SK-N-SH treated with all-trans-retinoic acid at 6 μM for 48 hours (cell line): ENCODE results near the gene LVRN.

Experiments
- ATAC-seq: fragments of 200-7000 bp; cut with Tn5 transposase; 3 replicates; pipeline ENCODE4 v1.9.1; 2020; ENCODE audit warnings: mild to moderate bottlenecking, moderate library complexity
- BACH2 ChIP-seq: fragments of 250-450 bp; sonication (Bioruptor Pico); IDR thresholded peaks from 2 replicates; pipeline ENCODE4 v1.9.0; 2021; ENCODE audit warnings: mild to moderate bottlenecking, borderline replicate concordance
- CREB5 ChIP-seq: fragments of 250-450 bp; sonication (Bioruptor Pico); IDR thresholded peaks from 2 replicates; pipeline ENCODE4 v1.5.1; 2020; ENCODE audit warnings: low read depth, mild to moderate bottlenecking, moderate library complexity
- CSDC2 ChIP-seq: fragments of 250-450 bp; sonication (Bioruptor Pico); IDR thresholded peaks from 2 replicates; pipeline ENCODE4 v1.5.0; 2020; ENCODE audit warnings: mild to moderate bottlenecking, moderate library complexity
- CSRNP3 ChIP-seq: fragments of 250-450 bp; sonication (Bioruptor Pico); IDR thresholded peaks from 2 replicates; pipeline ENCODE4 v1.5.1; 2021; ENCODE audit warnings: mild to moderate bottlenecking, moderate library complexity
- GLIS3 ChIP-seq: fragments of 250-450 bp; sonication (Bioruptor Pico); IDR thresholded peaks from 2 replicates; pipeline ENCODE4 v1.5.0; 2020; ENCODE audit warnings: mild to moderate bottlenecking, moderate library complexity
- ISL1 ChIP-seq: fragments of 250-450 bp; sonication (Bioruptor Pico); IDR thresholded peaks from 2 replicates; pipeline ENCODE4 v2.1.2; 2022; ENCODE audit warnings: mild to moderate bottlenecking, moderate library complexity
- POU6F1 ChIP-seq: fragments of 250-450 bp; sonication (Bioruptor Pico); IDR thresholded peaks from 2 replicates; pipeline ENCODE4 v1.8.0; 2021; ENCODE audit warnings: low read depth, mild to moderate bottlenecking, moderate library complexity, borderline replicate concordance
- PPARA ChIP-seq: fragments of 250-450 bp; sonication (Bioruptor Pico); IDR thresholded peaks from 2 replicates; pipeline ENCODE4 v1.5.0; 2020; ENCODE audit warnings: mild to moderate bottlenecking, borderline replicate concordance
- RARB ChIP-seq: fragments of 250-450 bp; sonication (Bioruptor Pico); IDR thresholded peaks from 2 replicates; pipeline ENCODE4 v1.8.0; 2021; ENCODE audit warnings: mild to moderate bottlenecking, moderate library complexity
- SNAI2 ChIP-seq: fragments of 250-450 bp; sonication (Bioruptor Pico); IDR thresholded peaks from 2 replicates; pipeline ENCODE4 v1.5.0; 2020; ENCODE audit warnings: mild to moderate bottlenecking, moderate library complexity
- TCF4 ChIP-seq: fragments of 250-450 bp; sonication (Bioruptor Pico); IDR thresholded peaks from 2 replicates; pipeline ENCODE4 v1.8.0; 2021; ENCODE audit warnings: mild to moderate bottlenecking, moderate library complexity, borderline replicate concordance
- TSHZ2 ChIP-seq: fragments of 250-450 bp; sonication (Bioruptor Pico); IDR thresholded peaks from 2 replicates; pipeline ENCODE4 v1.5.0; 2020; ENCODE audit warnings: mild to moderate bottlenecking, moderate library complexity
- ZFP30 ChIP-seq: fragments of 450-650 bp; formaldehyde crosslinking; IDR thresholded peaks from 2 replicates; pipeline ENCODE4 v1.5.0; 2022; ENCODE audit warnings: mild to moderate bottlenecking, moderate library complexity
- ZNF8 ChIP-seq: fragments of 450-650 bp; formaldehyde crosslinking; IDR thresholded peaks from 2 replicates; pipeline ENCODE4 v1.5.0; 2020; ENCODE audit warnings: mild to moderate bottlenecking, moderate library complexity
- TF ChIP-seq, protein P1 (sequence below): fragments of 250-450 bp; sonication (Bioruptor Pico); IDR thresholded peaks from 2 replicates; pipeline ENCODE4 v1.8.0; 2020; ENCODE audit warnings: mild to moderate bottlenecking, moderate library complexity, borderline replicate concordance

Gene LVRN

DNA sequence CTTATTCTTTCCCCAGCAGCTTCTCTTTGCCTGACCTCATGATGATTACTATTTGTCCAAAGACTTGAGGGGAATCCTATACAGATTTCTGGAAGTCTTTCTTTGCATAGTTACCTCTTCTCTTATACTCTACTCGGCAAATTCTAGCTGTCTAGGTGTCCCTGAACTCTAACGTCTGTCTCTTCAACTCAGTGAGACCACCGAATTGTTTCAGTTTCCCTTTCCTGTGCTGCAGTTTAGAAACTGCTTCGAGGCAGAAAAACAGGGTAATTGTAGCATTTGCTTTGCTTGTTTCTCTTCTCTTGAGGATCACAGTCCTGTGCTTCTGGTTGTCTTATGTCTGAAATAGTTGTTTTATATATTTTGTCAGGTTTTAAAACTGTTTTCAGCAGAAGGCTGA, 14.8 kb downstream of the LVRN start:
- ATAC-seq = no peak
- TF ChIP-seq, protein P1, sequence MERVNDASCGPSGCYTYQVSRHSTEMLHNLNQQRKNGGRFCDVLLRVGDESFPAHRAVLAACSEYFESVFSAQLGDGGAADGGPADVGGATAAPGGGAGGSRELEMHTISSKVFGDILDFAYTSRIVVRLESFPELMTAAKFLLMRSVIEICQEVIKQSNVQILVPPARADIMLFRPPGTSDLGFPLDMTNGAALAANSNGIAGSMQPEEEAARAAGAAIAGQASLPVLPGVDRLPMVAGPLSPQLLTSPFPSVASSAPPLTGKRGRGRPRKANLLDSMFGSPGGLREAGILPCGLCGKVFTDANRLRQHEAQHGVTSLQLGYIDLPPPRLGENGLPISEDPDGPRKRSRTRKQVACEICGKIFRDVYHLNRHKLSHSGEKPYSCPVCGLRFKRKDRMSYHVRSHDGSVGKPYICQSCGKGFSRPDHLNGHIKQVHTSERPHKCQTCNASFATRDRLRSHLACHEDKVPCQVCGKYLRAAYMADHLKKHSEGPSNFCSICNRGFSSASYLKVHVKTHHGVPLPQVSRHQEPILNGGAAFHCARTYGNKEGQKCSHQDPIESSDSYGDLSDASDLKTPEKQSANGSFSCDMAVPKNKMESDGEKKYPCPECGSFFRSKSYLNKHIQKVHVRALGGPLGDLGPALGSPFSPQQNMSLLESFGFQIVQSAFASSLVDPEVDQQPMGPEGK (CRISPR knock-in tag) = no peak
- no peak for TF ChIP-seq ZFP30 (CRISPR knock-in tag)
- TF ChIP-seq CSRNP3 (CRISPR knock-in tag) = no peak
- TF ChIP-seq CSDC2 (CRISPR knock-in tag) = no peak
- no peak for TF ChIP-seq SNAI2 (CRISPR knock-in tag)
- no peak for TF ChIP-seq TSHZ2 (CRISPR knock-in tag)
- no peak for TF ChIP-seq TCF4 (CRISPR knock-in tag)
- TF ChIP-seq RARB (CRISPR knock-in tag) = no peak
- no peak for TF ChIP-seq BACH2 (CRISPR knock-in tag)
- TF ChIP-seq PPARA = no peak
- TF ChIP-seq ISL1 (CRISPR knock-in tag) = no peak
- no peak for TF ChIP-seq GLIS3 (CRISPR knock-in tag)
- no peak for TF ChIP-seq CREB5 (CRISPR knock-in tag)
- TF ChIP-seq, all 23 proteins: peak for 0

- TF ChIP-seq BACH2 (CRISPR knock-in tag) = no peak
- TF ChIP-seq, protein P1 (CRISPR knock-in tag) = no peak
- TF ChIP-seq SNAI2 (CRISPR knock-in tag) = no peak
- TF ChIP-seq ISL1 (CRISPR knock-in tag) = peak; percentile 41
- no peak for TF ChIP-seq ZNF8 (CRISPR knock-in tag)
- peak; percentile 74 for ATAC-seq
These were observed 15.7 kb downstream of the LVRN start for GRCh38 chr5:115977988-115978387.

DNA sequence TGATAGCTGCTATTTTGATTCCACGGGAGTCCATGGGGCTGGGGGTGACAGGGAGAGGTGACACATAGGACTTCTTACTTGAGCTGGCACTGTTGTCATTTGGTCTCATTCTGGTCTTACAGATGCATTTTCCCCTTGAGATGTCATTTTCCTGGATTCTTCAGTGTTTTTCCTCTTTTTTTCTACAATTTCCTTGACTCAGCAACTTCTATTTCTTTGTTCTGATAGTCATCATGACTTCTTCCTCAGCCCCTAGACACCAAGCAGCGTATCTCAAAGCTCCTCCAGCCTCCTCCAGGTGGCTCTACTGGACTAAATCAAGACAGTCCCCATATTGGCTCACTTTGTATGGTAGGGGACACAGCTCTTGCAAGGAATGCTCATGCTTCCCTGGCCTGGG, 16.5 kb downstream of the LVRN start:
- no peak for TF ChIP-seq POU6F1 (CRISPR knock-in tag)
- no peak for TF ChIP-seq ZNF8 (CRISPR knock-in tag)
- no peak for TF ChIP-seq SNAI2 (CRISPR knock-in tag)
- TF ChIP-seq, all 23 proteins: peak for 0
- no peak for ATAC-seq
